ENCODE measurements around the gene G6PC3.

DNA sequence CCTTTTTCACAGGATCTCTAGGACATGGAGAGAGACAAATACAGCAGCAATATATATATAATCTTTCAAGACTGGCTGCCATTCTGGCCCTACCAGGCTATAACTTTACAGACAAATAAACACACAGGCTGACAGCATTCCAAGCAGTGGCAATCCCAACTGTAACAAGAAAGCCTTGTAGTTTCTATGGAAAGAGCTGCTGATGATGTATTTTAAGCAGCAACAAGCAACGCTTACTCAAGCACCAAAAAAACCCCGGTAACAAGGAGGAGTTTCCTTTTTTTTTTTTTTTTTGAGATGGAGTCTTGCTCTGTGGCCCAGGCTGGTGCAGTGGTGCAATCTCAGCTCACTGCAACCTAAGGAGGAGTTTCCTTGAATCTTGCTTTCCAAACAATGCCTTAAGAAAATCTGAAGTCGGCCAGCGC is 27.3 kb upstream of the G6PC3 start:
- no peak for TF ChIP-seq SPI1 (IDR thresholded peaks at IDR 0.05; ENCODE audit: borderline replicate concordance, low read depth)
- TF ChIP-seq CTCF (IDR thresholded peaks at IDR 0.05; ENCODE audit: insufficient read depth, low read length) = no peak
- TF ChIP-seq, protein P1, sequence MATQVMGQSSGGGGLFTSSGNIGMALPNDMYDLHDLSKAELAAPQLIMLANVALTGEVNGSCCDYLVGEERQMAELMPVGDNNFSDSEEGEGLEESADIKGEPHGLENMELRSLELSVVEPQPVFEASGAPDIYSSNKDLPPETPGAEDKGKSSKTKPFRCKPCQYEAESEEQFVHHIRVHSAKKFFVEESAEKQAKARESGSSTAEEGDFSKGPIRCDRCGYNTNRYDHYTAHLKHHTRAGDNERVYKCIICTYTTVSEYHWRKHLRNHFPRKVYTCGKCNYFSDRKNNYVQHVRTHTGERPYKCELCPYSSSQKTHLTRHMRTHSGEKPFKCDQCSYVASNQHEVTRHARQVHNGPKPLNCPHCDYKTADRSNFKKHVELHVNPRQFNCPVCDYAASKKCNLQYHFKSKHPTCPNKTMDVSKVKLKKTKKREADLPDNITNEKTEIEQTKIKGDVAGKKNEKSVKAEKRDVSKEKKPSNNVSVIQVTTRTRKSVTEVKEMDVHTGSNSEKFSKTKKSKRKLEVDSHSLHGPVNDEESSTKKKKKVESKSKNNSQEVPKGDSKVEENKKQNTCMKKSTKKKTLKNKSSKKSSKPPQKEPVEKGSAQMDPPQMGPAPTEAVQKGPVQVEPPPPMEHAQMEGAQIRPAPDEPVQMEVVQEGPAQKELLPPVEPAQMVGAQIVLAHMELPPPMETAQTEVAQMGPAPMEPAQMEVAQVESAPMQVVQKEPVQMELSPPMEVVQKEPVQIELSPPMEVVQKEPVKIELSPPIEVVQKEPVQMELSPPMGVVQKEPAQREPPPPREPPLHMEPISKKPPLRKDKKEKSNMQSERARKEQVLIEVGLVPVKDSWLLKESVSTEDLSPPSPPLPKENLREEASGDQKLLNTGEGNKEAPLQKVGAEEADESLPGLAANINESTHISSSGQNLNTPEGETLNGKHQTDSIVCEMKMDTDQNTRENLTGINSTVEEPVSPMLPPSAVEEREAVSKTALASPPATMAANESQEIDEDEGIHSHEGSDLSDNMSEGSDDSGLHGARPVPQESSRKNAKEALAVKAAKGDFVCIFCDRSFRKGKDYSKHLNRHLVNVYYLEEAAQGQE (IDR thresholded peaks at IDR 0.05; ENCODE audit: insufficient replicate concordance, low read depth) = no peak
